Mucosa of gallbladder (tissue), 1 donor: Measurements from ENCODE around the gene ACOT2. TPM values are rescaled to one million over a fixed set of nuclear protein-coding genes. Genes with fewer than 3 reads are reported as not detected.

Experiments
- DNase-seq: peaks from one replicate; pipeline ENCODE4 v3.0.0-alpha.2; 2020; ENCODE audit warnings: low spot score
- total RNA-seq: library from RNA; stranded (reverse); gene quantifications from one replicate; pipeline ENCODE4 v1.2.1, GENCODE V29; 2021
- donor health status: DM: no; HTN: no; CAD: no.

The ACOT2 gene
- total RNA-seq, 1 donor from 2014 or later: 41.4 TPM

GRCh38 chr14:73613419-73613963 is 44.5 kb downstream of the ACOT2 start:
- no peak for DNase-seq

GRCh38 chr14:73616831-73617230 is 47.8 kb downstream of the ACOT2 start:
- DNase-seq: no peak

- DNase-seq: no peak
These were observed 50.5 kb downstream of the ACOT2 start for GRCh38 chr14:73619524-73619923.

- no peak for DNase-seq
These were observed 51.3 kb downstream of the ACOT2 start for GRCh38 chr14:73620268-73620667.

DNA sequence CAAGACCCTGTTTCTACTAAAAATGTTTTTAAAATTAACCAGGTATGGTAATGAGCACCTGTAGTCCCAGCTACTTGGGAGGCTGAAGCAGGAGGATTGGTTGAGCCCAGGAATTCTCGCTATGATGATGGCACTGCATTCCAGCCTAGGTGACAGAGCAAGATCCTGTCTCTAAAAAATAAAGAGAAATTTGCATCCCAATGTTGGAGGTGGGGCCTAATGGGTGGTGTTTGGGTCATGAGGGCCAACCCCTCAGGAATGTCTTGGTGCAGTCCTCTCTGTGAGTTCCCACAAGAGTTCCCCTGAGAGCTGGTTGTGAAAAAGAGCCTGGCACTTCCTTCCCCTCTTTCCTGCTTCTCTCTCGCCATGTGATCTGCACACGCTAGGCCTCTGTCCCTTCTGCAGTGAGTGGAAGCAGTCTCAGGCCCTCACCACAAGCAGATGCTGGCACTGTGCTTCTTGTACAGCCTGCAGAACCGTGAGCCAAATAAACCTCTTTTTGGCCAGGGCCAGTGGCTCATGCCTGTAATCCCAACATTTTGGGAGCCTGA is 54.6 kb downstream of the ACOT2 start:
- no peak for DNase-seq

Other genes starting within 250 kb of the ACOT2 start
- gene NUMB, start 110.7 kb upstream of the ACOT2 start, total RNA-seq: 117 TPM
- 15.3 TPM for gene RIOX1, start 78.3 kb upstream of the ACOT2 start, total RNA-seq
- gene ACOT1, start 32.1 kb upstream of the ACOT2 start, total RNA-seq: 19.3 TPM
- 0.66 TPM for gene HEATR4, start 10.3 kb upstream of the ACOT2 start, total RNA-seq
- 2.6 TPM for gene ACOT4, start 22.7 kb downstream of the ACOT2 start, total RNA-seq
- gene ACOT6, start 43.3 kb downstream of the ACOT2 start, total RNA-seq: not detected
- gene DNAL1, start 75.8 kb downstream of the ACOT2 start, total RNA-seq: 14.3 TPM
- gene PNMA1, start 145.2 kb downstream of the ACOT2 start, total RNA-seq: 79.5 TPM